ENCODE results near the gene ZFAND6.

GRCh38 chr15:80186066-80186465 lies 126.6 kb downstream of the ZFAND6 start:
- TF ChIP-seq CTCF (IDR thresholded peaks at IDR 0.05) (no peak), POLR2A (IDR thresholded peaks at IDR 0.05) (no peak), POLR2AphosphoS5 (IDR thresholded peaks at IDR 0.05; ENCODE audit: insufficient read depth in 1 of 2, low read depth in 1 of 2) (no peak)

Measured in vagina (tissue), 2 donors.